Osteocyte (in vitro differentiated cells): ENCODE results near the gene RHBDL1. TPM values are rescaled to one million over a fixed set of nuclear protein-coding genes. Genes with fewer than 3 reads are reported as not detected.

Source experiments
- DNase-seq: peaks from one replicate; pipeline ENCODE4 v3.0.0; 2021; ENCODE audit warnings: mixed read lengths; ENCODE audit not compliant: unreplicated experiment; ENCODE audit errors: extremely low spot score
- H3K27ac Mint-ChIP-seq: one replicate; pipeline ENCODE4 v1.8.0; 2021; ENCODE audit warnings: mild to moderate bottlenecking, mixed read lengths; ENCODE audit not compliant: unreplicated experiment
- H3K27me3 Mint-ChIP-seq: one replicate; pipeline ENCODE4 v1.8.0; 2021; ENCODE audit warnings: mixed read lengths; ENCODE audit not compliant: unreplicated experiment
- H3K36me3 Mint-ChIP-seq: one replicate; pipeline ENCODE4 v1.8.0; 2021; ENCODE audit warnings: mixed read lengths; ENCODE audit not compliant: unreplicated experiment
- H3K4me1 Mint-ChIP-seq: one replicate; pipeline ENCODE4 v1.8.0; 2021; ENCODE audit warnings: mixed read lengths; ENCODE audit not compliant: unreplicated experiment
- H3K4me3 Mint-ChIP-seq: one replicate; pipeline ENCODE4 v1.8.0; 2021; ENCODE audit warnings: mild to moderate bottlenecking, moderate library complexity, mixed read lengths; ENCODE audit not compliant: unreplicated experiment
- H3K9me3 Mint-ChIP-seq: one replicate; pipeline ENCODE4 v1.8.0; 2021; ENCODE audit warnings: mixed read lengths; ENCODE audit not compliant: unreplicated experiment
- CTCF ChIP-seq: fragments of 200-600 bp; sonication (generic); IDR thresholded peaks from 2 replicates; pipeline ENCODE4 v1.5.0; 2021; ENCODE audit warnings: antibody characterized with exemption, mild to moderate bottlenecking, moderate library complexity
- total RNA-seq: library from RNA; stranded (reverse); gene quantifications from 2 replicates; pipeline ENCODE4 v1.2.1, GENCODE V29; 2021

RHBDL1 gene
- total RNA-seq, 1 donor from 2014 or later = 5.4 TPM

GRCh38 chr16:700684-701584 is 25.5 kb downstream of the RHBDL1 start:
- H3K4me3 Mint-ChIP-seq = no peak overlapping the region
- no peaks in the 10 kb centered on the region for H3K4me1 Mint-ChIP-seq
- no peak for TF ChIP-seq CTCF
- H3K9me3 Mint-ChIP-seq = no peaks in the 10 kb centered on the region
- no peaks in the 10 kb centered on the region for H3K36me3 Mint-ChIP-seq
- no peak overlapping the region for H3K27ac Mint-ChIP-seq
- no peak for DNase-seq
- H3K27me3 Mint-ChIP-seq = peaks cover 34% of the 10 kb centered on the region

GRCh38 chr16:702341-702740 is 26.9 kb downstream of the RHBDL1 start:
- no peak overlapping the region for H3K27ac Mint-ChIP-seq
- peaks cover 38% of the 10 kb centered on the region for H3K27me3 Mint-ChIP-seq
- H3K36me3 Mint-ChIP-seq = no peaks in the 10 kb centered on the region
- no peak overlapping the region for H3K4me3 Mint-ChIP-seq
- DNase-seq = no peak
- no peaks in the 10 kb centered on the region for H3K9me3 Mint-ChIP-seq
- peaks cover 8% of the 10 kb centered on the region for H3K4me1 Mint-ChIP-seq
- no peak for TF ChIP-seq CTCF

GRCh38 chr16:703406-703805 is 27.9 kb downstream of the RHBDL1 start:
- DNase-seq = no peak
- Mint-ChIP-seq H3K27ac (no peak overlapping the region), H3K4me1 (peaks cover 10% of the 10 kb centered on the region)

GRCh38 chr16:704047-704446 is 28.6 kb downstream of the RHBDL1 start:
- H3K27me3 Mint-ChIP-seq = peaks cover 45% of the 10 kb centered on the region
- no peak for DNase-seq
- TF ChIP-seq CTCF = no peak
- H3K27ac Mint-ChIP-seq = no peak overlapping the region
- no peak overlapping the region for H3K4me3 Mint-ChIP-seq
- H3K4me1 Mint-ChIP-seq = peaks cover 10% of the 10 kb centered on the region
- no peaks in the 10 kb centered on the region for H3K36me3 Mint-ChIP-seq
- H3K9me3 Mint-ChIP-seq = no peaks in the 10 kb centered on the region

More at GRCh38 chr16:703406-703805, 27.9 kb downstream of the RHBDL1 start:
- H3K4me3 Mint-ChIP-seq = no peak overlapping the region
- TF ChIP-seq CTCF = no peak
- no peaks in the 10 kb centered on the region for H3K36me3 Mint-ChIP-seq
- H3K27me3 Mint-ChIP-seq = peaks cover 43% of the 10 kb centered on the region
- no peaks in the 10 kb centered on the region for H3K9me3 Mint-ChIP-seq

- H3K4me3 Mint-ChIP-seq = no peak overlapping the region
- TF ChIP-seq CTCF = no peak
- H3K36me3 Mint-ChIP-seq = no peaks in the 10 kb centered on the region
- no peak overlapping the region for H3K27ac Mint-ChIP-seq
- H3K4me1 Mint-ChIP-seq = peaks cover 14% of the 10 kb centered on the region
- H3K9me3 Mint-ChIP-seq = no peaks in the 10 kb centered on the region
- peaks cover 45% of the 10 kb centered on the region for H3K27me3 Mint-ChIP-seq
- no peak for DNase-seq
These were observed 29.3 kb downstream of the RHBDL1 start for GRCh38 chr16:704552-705380.
